ENCODE results near the gene RPL19. TPM values are rescaled to one million over a fixed set of nuclear protein-coding genes. Genes with fewer than 3 reads are reported as not detected.

The RPL19 gene
- total and polyA plus RNA-seq, 4 donors = 475 to 999 (median 749) TPM

- H3K4me1 ChIP-seq (ENCODE audit: control insufficient read depth in 4 of 4, insufficient read depth in 4 of 4, low read length in 3 of 4) = peaks cover 0 to 4% (median 0%) of the 10 kb centered on the region in 4 donors
- TF ChIP-seq FOXA2 (IDR thresholded peaks at IDR 0.05) (no peak), SP1 (IDR thresholded peaks at IDR 0.05) (no peak), FOXA1 (IDR thresholded peaks at IDR 0.05) (no peak), GABPA (IDR thresholded peaks at IDR 0.05 in 1 of 2, conservative IDR thresholded peaks at IDR 0.05 in 1 of 2) (no peak), REST (IDR thresholded peaks at IDR 0.05) (no peak), HNF4G (IDR thresholded peaks at IDR 0.05) (no peak), MAX (IDR thresholded peaks at IDR 0.05) (no peak)
- no peaks in the 10 kb centered on the region for H3K27me3 ChIP-seq (ENCODE audit: control insufficient read depth in 4 of 4, insufficient read depth in 4 of 4, low read length in 3 of 4)
- no peaks in the 10 kb centered on the region for H3K9me3 ChIP-seq (ENCODE audit: control insufficient read depth in 4 of 4, low read length in 3 of 4)
- H3K4me3 ChIP-seq (ENCODE audit: low read depth in 1 of 3, low read length in 3 of 3) = no peak overlapping the region
- H3K36me3 ChIP-seq (ENCODE audit: control insufficient read depth in 4 of 4, insufficient read depth in 3 of 4, low read depth in 1 of 4, low read length in 3 of 4) = no peaks in the 10 kb centered on the region
- H3K9ac ChIP-seq (ENCODE audit: low read depth in 1 of 2, low read length in 2 of 2) = no peak overlapping the region
- WGBS = 59% methylated on average over 11 of the region's 11 CpGs
- no peak overlapping the region for H3K27ac ChIP-seq (ENCODE audit: low read depth in 1 of 2, low read length in 2 of 2)
- no peak for DNase-seq (ENCODE audit: low spot score)
Observed at GRCh38 chr17:39244016-39244599, 44.0 kb downstream of the RPL19 start.

GRCh38 chr17:39244600-39245570 lies 44.8 kb downstream of the RPL19 start:
- H3K4me3 ChIP-seq (ENCODE audit: low read depth in 1 of 3, low read length in 3 of 3) = no peak overlapping the region
- 44% methylated on average over 6 of the region's 6 CpGs for WGBS

More at GRCh38 chr17:39244600-39245570, 44.8 kb downstream of the RPL19 start:
- TF ChIP-seq JUND (IDR thresholded peaks at IDR 0.05) (no peak), RAD21 (IDR thresholded peaks at IDR 0.05) (peak; percentile 90 to 95), TAF1 (conservative IDR thresholded peaks at IDR 0.05) (no peak), CTCF (IDR thresholded peaks at IDR 0.05; ENCODE audit: low read depth, low read length, missing input control) (peak; percentile 85)
- Histone ChIP-seq H3K4me1 (ENCODE audit: control insufficient read depth in 4 of 4, insufficient read depth in 4 of 4, low read length in 3 of 4) (peaks cover 0 to 4% (median 0%) of the 10 kb centered on the region in 4 donors), H3K27me3 (ENCODE audit: control insufficient read depth in 4 of 4, insufficient read depth in 4 of 4, low read length in 3 of 4) (no peaks in the 10 kb centered on the region), H3K27ac (ENCODE audit: low read depth in 1 of 2, low read length in 2 of 2) (no peak overlapping the region), H3K9me3 (ENCODE audit: control insufficient read depth in 4 of 4, low read length in 3 of 4) (no peaks in the 10 kb centered on the region), H3K9ac (ENCODE audit: low read depth in 1 of 2, low read length in 2 of 2) (no peak overlapping the region), H3K36me3 (ENCODE audit: control insufficient read depth in 4 of 4, insufficient read depth in 3 of 4, low read depth in 1 of 4, low read length in 3 of 4) (no peaks in the 10 kb centered on the region)
- DNase-seq (ENCODE audit: low spot score) = peak; percentile 91

Measured in liver (tissue), 9 donors.